Bone marrow (tissue), 2 donors: ENCODE results near the gene LLGL2.

Experiments used
- DNase-seq, 2 donors: peaks; one replicate each; lab custom pipeline; 2025; lab: John Stamatoyannopoulos, UW

Gene LLGL2

GRCh38 chr17:75550139-75550465, 24.6 kb downstream of the LLGL2 start:
- no peak for DNase-seq

GRCh38 chr17:75551266-75551665, 25.8 kb downstream of the LLGL2 start:
- DNase-seq: no peak

- DNase-seq: no peak
Observed at GRCh38 chr17:75552425-75553294, 27.2 kb downstream of the LLGL2 start.

GRCh38 chr17:75553295-75554110, 28.0 kb downstream of the LLGL2 start:
- DNase-seq: peak in 1 of 2 donors; percentile 1

- DNase-seq: no peak
Observed at GRCh38 chr17:75555679-75556153, 30.2 kb downstream of the LLGL2 start.

- DNase-seq: no peak
Observed at GRCh38 chr17:75557075-75557851, 31.8 kb downstream of the LLGL2 start.

- no peak for DNase-seq
Observed at GRCh38 chr17:75557852-75558665, 32.6 kb downstream of the LLGL2 start.

- DNase-seq: no peak
Observed at GRCh38 chr17:75558666-75559530, 33.4 kb downstream of the LLGL2 start.

- no peak for DNase-seq
Observed at GRCh38 chr17:75559958-75560533, 34.5 kb downstream of the LLGL2 start.

GRCh38 chr17:75561927-75562603, 36.6 kb downstream of the LLGL2 start:
- DNase-seq: no peak

GRCh38 chr17:75563063-75563758, 37.7 kb downstream of the LLGL2 start:
- no peak for DNase-seq

- no peak for DNase-seq
Observed at GRCh38 chr17:75564195-75564594, 38.7 kb downstream of the LLGL2 start.

GRCh38 chr17:75565066-75565465, 39.6 kb downstream of the LLGL2 start:
- no peak for DNase-seq

GRCh38 chr17:75565618-75566017, 40.1 kb downstream of the LLGL2 start:
- no peak for DNase-seq

GRCh38 chr17:75566416-75566815, 40.9 kb downstream of the LLGL2 start:
- no peak for DNase-seq

GRCh38 chr17:75566834-75567233, 41.3 kb downstream of the LLGL2 start:
- no peak for DNase-seq

GRCh38 chr17:75568412-75569255, 43.1 kb downstream of the LLGL2 start:
- no peak for DNase-seq
